A549 (cell line): ENCODE results near the gene MKNK2.

Source experiments
- BHLHE40 ChIP-seq: IDR thresholded peaks from 2 replicates; pipeline ENCODE4 v1.6.1; 2012; ENCODE audit warnings: low read depth, low read length, inconsistent platforms
- CBX8 ChIP-seq: fragments of 200-600 bp; sonication (generic); IDR thresholded peaks from 2 replicates; pipeline ENCODE4 v1.6.1; 2016
- EP300 ChIP-seq, 2 experiments: fragments of >200 bp; sonication (Bioruptor Twin); formaldehyde crosslinking; IDR thresholded peaks; 2 replicates in 1 of 2; 3 replicates in 1 of 2; pipeline ENCODE4 v1.6.1; 2016 to 2017
- HEYL ChIP-seq: fragments of 250-450 bp; sonication (Bioruptor Pico); IDR thresholded peaks from 2 replicates; pipeline ENCODE4 v1.8.0; 2021; ENCODE audit warnings: mild to moderate bottlenecking, moderate library complexity
- MAFK ChIP-seq: fragments of 450-650 bp; IDR thresholded peaks from 2 replicates; pipeline ENCODE4 v1.6.1; 2014; ENCODE audit not compliant: partially characterized antibody
- PHF8 ChIP-seq: fragments of 200-600 bp; sonication (generic); IDR thresholded peaks from 2 replicates; pipeline ENCODE4 v1.6.1; 2016; ENCODE audit warnings: low read depth, mild to moderate bottlenecking, antibody characterized with exemption, moderate library complexity, borderline replicate concordance
- POLR2A ChIP-seq: IDR thresholded peaks from 2 replicates; pipeline ENCODE4 v1.6.1; 2012; ENCODE audit warnings: mild to moderate bottlenecking, low read length
- RAD21 ChIP-seq, 2 experiments: fragments of >200 bp in 1 of 2; sonication (Bioruptor Twin) in 1 of 2; formaldehyde crosslinking in 1 of 2; IDR thresholded peaks in 1 of 2; conservative IDR thresholded peaks in 1 of 2; 2 replicates in 1 of 2; 3 replicates in 1 of 2; pipeline ENCODE4 v1.6.1; 2012 to 2018; ENCODE audit warnings: inconsistent platforms in 1 of 2
- RCOR1 ChIP-seq: fragments of 150-350 bp; IDR thresholded peaks from 2 replicates; pipeline ENCODE4 v1.6.1; 2014; ENCODE audit warnings: antibody characterized with exemption, low read length, low read depth
- RFX5 ChIP-seq: fragments of 450-650 bp; IDR thresholded peaks from 2 replicates; pipeline ENCODE4 v1.7.1; 2014; ENCODE audit warnings: antibody characterized with exemption, mild to moderate bottlenecking, moderate library complexity
- ZFP36 ChIP-seq: fragments of 450-650 bp; IDR thresholded peaks from 2 replicates; pipeline ENCODE4 v1.6.1; 2014; ENCODE audit warnings: borderline replicate concordance; ENCODE audit not compliant: partially characterized antibody
- TF ChIP-seq, protein P1 (sequence below): fragments of >200 bp; sonication (Bioruptor Twin); formaldehyde crosslinking; IDR thresholded peaks from 3 replicates; pipeline ENCODE4 v1.5.1; 2016

DNA sequence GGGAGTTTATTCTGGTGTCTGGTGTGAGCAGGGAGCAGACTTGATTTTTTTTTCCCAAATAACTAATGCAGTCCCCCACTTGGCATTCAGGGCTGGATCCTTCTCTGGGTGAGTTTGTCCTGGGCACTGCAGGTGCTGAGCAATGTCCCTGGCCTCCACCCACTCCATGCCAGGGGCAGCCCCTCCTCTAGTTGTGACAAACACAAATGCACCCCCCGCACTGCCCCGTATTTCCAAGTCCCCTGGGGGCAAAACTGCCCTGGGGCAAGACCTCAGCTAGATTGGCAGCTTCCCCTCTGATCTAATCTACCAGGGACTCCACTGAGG lies 38.6 kb upstream of the MKNK2 start:
- no peak for TF ChIP-seq ZFP36
- TF ChIP-seq MAFK, result no peak
- TF ChIP-seq, protein P1, sequence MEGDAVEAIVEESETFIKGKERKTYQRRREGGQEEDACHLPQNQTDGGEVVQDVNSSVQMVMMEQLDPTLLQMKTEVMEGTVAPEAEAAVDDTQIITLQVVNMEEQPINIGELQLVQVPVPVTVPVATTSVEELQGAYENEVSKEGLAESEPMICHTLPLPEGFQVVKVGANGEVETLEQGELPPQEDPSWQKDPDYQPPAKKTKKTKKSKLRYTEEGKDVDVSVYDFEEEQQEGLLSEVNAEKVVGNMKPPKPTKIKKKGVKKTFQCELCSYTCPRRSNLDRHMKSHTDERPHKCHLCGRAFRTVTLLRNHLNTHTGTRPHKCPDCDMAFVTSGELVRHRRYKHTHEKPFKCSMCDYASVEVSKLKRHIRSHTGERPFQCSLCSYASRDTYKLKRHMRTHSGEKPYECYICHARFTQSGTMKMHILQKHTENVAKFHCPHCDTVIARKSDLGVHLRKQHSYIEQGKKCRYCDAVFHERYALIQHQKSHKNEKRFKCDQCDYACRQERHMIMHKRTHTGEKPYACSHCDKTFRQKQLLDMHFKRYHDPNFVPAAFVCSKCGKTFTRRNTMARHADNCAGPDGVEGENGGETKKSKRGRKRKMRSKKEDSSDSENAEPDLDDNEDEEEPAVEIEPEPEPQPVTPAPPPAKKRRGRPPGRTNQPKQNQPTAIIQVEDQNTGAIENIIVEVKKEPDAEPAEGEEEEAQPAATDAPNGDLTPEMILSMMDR, result no peak
- no peak for TF ChIP-seq RFX5
- TF ChIP-seq POLR2A, result no peak
- TF ChIP-seq HEYL (CRISPR knock-in tag), result no peak
- no peak for TF ChIP-seq BHLHE40
- no peak for TF ChIP-seq RAD21 (conservative IDR thresholded peaks at IDR 0.05 in 1 of 2, IDR thresholded peaks at IDR 0.05 in 1 of 2)
- no peak for TF ChIP-seq CBX8
- TF ChIP-seq PHF8, result no peak
- TF ChIP-seq RCOR1, result no peak
- no peak for TF ChIP-seq EP300 (IDR thresholded peaks at IDR 0.05)
